ENCODE results near the gene SPRR2D. TPM values are rescaled to one million over a fixed set of nuclear protein-coding genes. Genes with fewer than 3 reads are reported as not detected.
"Not testable (repeated sequence)": the region's sequence is repeated elsewhere in the genome, so short reads cannot be mapped to it uniquely, and the experiment has no call there.

The SPRR2D gene
- total RNA-seq, 1 experiment from 2014 or later = 0.62 TPM

DNA sequence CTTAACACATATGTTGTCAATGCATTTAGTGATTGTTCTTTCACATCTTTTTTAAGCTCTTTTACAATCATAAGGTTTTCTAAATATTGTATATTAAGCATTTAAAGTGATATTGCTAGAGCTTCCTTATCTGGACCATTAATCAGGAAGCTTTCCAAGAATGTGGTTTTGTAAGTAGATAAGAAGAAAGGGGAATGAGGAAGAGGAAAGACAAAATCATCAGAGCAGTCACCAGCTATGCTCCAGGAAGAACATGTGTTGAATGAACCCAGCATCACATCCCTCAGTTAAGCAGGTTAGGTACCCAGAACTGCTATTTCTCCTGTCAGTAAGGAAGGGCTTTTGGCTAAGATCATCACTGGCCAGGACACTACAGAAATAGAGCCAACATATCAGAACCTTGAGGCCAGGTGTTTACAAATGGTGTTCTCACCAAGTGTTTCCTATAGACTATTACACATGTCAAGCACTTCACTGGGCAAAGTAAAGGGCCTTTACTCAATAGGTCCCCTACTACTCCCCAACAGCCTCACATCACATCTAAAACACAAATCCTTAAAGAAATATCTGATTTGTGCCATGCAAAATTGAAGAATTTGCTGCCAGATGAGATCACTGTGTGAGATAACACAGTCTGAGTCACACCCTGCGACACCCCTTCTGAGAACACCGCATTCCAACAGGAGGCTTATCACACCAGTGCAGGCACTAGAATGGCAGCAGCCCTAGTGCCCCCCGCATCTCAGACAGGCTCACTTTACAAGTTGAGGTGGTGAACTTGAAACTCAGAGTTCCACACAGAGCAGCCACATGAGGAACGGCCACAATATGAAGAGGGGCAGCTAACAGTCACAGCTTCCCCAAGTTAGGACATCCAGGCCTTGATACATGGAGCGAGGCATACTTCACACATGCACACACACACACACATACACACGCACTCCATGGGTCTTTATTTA is 18.2 kb upstream of the SPRR2D start:
- Histone ChIP-seq H3K4me1 (ENCODE audit: insufficient read depth, low read length, poor library complexity, severe bottlenecking) (no peaks in the 10 kb centered on the region), H3K4me3 (ENCODE audit: low read depth, low read length, poor library complexity, severe bottlenecking) (no peak overlapping the region), H3K9me3 (ENCODE audit: low read depth, low read length, poor library complexity, severe bottlenecking) (no peaks in the 10 kb centered on the region), H3K36me3 (ENCODE audit: insufficient read depth, low read length, poor library complexity, severe bottlenecking) (no peaks in the 10 kb centered on the region), H3K27me3 (replicated peaks; ENCODE audit: insufficient read depth, low read depth, low read length, poor library complexity) (peaks cover 70% of the 10 kb centered on the region), H3K27ac (ENCODE audit: low read depth, low read length, poor library complexity, severe bottlenecking) (no peak overlapping the region)
- DNase-seq (ENCODE audit: low spot score) = no peak
- POLR2A ChIA-PET (ENCODE audit: low non-redundant PET) = no interaction called here
- intact Hi-C loops (cut with micrococcal nuclease; ENCODE audit: unreplicated experiment) = loop anchor here (10.0 kb wide), 1 partner anchor 184 kb away; the partner anchor contains the start of gene SMCP
- TF ChIP-seq, protein P1, sequence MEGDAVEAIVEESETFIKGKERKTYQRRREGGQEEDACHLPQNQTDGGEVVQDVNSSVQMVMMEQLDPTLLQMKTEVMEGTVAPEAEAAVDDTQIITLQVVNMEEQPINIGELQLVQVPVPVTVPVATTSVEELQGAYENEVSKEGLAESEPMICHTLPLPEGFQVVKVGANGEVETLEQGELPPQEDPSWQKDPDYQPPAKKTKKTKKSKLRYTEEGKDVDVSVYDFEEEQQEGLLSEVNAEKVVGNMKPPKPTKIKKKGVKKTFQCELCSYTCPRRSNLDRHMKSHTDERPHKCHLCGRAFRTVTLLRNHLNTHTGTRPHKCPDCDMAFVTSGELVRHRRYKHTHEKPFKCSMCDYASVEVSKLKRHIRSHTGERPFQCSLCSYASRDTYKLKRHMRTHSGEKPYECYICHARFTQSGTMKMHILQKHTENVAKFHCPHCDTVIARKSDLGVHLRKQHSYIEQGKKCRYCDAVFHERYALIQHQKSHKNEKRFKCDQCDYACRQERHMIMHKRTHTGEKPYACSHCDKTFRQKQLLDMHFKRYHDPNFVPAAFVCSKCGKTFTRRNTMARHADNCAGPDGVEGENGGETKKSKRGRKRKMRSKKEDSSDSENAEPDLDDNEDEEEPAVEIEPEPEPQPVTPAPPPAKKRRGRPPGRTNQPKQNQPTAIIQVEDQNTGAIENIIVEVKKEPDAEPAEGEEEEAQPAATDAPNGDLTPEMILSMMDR (conservative IDR thresholded peaks at IDR 0.05; ENCODE audit: low read depth, low read length) = no peak
- TF ChIP-seq EZH2 (IDR thresholded peaks at IDR 0.05; ENCODE audit: borderline replicate concordance, low read depth, low read length, poor library complexity, severe bottlenecking) = no peak
- no TSS peak for BruUV-seq (replicated peaks)
- CTCF ChIA-PET = no interaction called here

DNA sequence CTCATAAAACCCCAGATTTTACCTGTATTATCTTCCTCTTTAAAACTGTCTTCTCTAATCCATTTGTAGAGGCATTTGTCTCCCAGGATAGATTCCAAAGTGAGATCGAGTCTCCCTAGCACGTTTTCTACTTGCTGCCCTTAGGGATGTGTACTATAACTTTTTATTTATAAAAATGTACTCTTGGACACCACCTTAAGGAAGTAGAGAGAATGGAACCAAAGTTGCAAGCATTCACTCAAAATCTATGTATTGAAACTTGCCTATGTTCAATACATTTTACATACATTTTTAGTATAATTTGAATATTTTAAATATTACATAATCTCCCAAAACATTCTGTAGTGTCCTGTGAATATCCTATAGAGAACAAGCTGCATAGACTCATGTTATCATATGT is 17.2 kb upstream of the SPRR2D start:
- BruUV-seq (replicated peaks) = no TSS peak
- Histone ChIP-seq H3K9me3 (ENCODE audit: low read depth, low read length, poor library complexity, severe bottlenecking) (no peaks in the 10 kb centered on the region), H3K27ac (ENCODE audit: low read depth, low read length, poor library complexity, severe bottlenecking) (no peak overlapping the region), H3K4me3 (ENCODE audit: low read depth, low read length, poor library complexity, severe bottlenecking) (no peak overlapping the region), H3K4me1 (ENCODE audit: insufficient read depth, low read length, poor library complexity, severe bottlenecking) (no peaks in the 10 kb centered on the region), H3K36me3 (ENCODE audit: insufficient read depth, low read length, poor library complexity, severe bottlenecking) (no peaks in the 10 kb centered on the region), H3K27me3 (replicated peaks; ENCODE audit: insufficient read depth, low read depth, low read length, poor library complexity) (peaks cover 68% of the 10 kb centered on the region)
- POLR2A ChIA-PET (ENCODE audit: low non-redundant PET) = no interaction called here
- CTCF ChIA-PET = no interaction called here
- intact Hi-C loops (cut with micrococcal nuclease; ENCODE audit: unreplicated experiment) = loop anchor here (10.0 kb wide), 1 partner anchor 183 kb away; the partner anchor contains the start of gene SMCP
- DNase-seq (ENCODE audit: low spot score) = no peak
- TF ChIP-seq, protein P1 (conservative IDR thresholded peaks at IDR 0.05; ENCODE audit: low read depth, low read length) = no peak
- TF ChIP-seq EZH2 (IDR thresholded peaks at IDR 0.05; ENCODE audit: borderline replicate concordance, low read depth, low read length, poor library complexity, severe bottlenecking) = no peak

DNA sequence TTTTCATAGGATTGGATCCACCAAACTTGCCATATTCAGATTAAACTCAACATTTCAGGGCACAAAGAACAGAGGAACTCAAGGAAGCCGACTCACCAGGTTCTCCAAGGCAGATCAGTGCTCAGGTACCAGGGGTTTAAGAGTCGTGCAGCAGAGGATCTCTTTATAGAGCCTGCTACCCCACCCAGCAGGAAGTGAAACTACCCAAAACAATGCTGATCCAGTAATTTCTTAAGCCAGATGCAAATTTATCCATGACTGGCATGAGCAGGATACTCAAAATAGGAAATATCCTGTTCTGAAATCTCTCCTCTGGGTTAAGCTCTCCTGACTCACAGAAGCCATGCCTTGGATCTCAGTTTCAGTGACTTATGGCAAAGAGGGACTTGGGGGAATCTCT is 16.5 kb upstream of the SPRR2D start, which contains the start of gene SPRR2A:
TSS of gene SPRR2A (minus strand) at position 138 of the 400 bp plus-strand sequence. CDS start 777 bp downstream, outside the sequence.
- Histone ChIP-seq H3K36me3 (ENCODE audit: insufficient read depth, low read length, poor library complexity, severe bottlenecking) (no peaks in the 10 kb centered on the region), H3K9me3 (ENCODE audit: low read depth, low read length, poor library complexity, severe bottlenecking) (no peaks in the 10 kb centered on the region), H3K4me3 (ENCODE audit: low read depth, low read length, poor library complexity, severe bottlenecking) (no peak within 1 kb of the TSS), H3K27ac (ENCODE audit: low read depth, low read length, poor library complexity, severe bottlenecking) (no peak within 1 kb of the TSS), H3K4me1 (ENCODE audit: insufficient read depth, low read length, poor library complexity, severe bottlenecking) (no peaks in the 10 kb centered on the region), H3K27me3 (replicated peaks; ENCODE audit: insufficient read depth, low read depth, low read length, poor library complexity) (peaks cover 65% of the 10 kb centered on the region)
- TF ChIP-seq, protein P1 (conservative IDR thresholded peaks at IDR 0.05; ENCODE audit: low read depth, low read length) = no peak
- TF ChIP-seq EZH2 (IDR thresholded peaks at IDR 0.05; ENCODE audit: borderline replicate concordance, low read depth, low read length, poor library complexity, severe bottlenecking) = no peak
- ChIA-PET POLR2A (ENCODE audit: low non-redundant PET) (no interaction called here), CTCF (no interaction called here)
- no peak for DNase-seq (ENCODE audit: low spot score)
- intact Hi-C loops (cut with micrococcal nuclease; ENCODE audit: unreplicated experiment) = loop anchor here (10.0 kb wide), 1 partner anchor 183 kb away; the partner anchor contains the start of gene SMCP
- BruUV-seq (replicated peaks) = no TSS peak

DNA sequence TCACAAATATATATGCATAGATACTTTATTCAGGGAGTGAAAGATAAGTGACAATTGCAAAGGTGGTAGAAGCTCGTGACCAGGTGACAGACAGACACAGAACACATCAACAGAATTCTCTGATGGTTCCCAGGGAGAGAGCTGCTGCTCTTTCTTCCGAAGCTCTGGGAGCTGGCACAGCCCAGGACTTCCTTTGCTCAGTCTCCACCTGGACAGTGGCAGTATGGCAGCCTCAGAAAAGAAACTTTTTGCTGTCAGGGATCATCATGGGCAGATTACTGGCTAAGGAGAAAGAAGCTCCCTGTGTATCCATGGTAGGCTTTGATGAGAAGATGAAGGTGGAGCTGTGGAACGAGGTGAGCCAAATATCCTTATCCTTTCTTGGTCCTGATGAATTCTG is 15.2 kb upstream of the SPRR2D start:
- H3K27ac ChIP-seq (ENCODE audit: low read depth, low read length, poor library complexity, severe bottlenecking); POLR2A ChIA-PET (ENCODE audit: low non-redundant PET); BruUV-seq (replicated peaks): not testable (repeated sequence)

More for the DNA sequence above, 15.2 kb upstream of the SPRR2D start:
- H3K4me1 ChIP-seq (ENCODE audit: insufficient read depth, low read length, poor library complexity, severe bottlenecking); H3K9me3 ChIP-seq (ENCODE audit: low read depth, low read length, poor library complexity, severe bottlenecking); H3K36me3 ChIP-seq (ENCODE audit: insufficient read depth, low read length, poor library complexity, severe bottlenecking); H3K4me3 ChIP-seq (ENCODE audit: low read depth, low read length, poor library complexity, severe bottlenecking); CTCF ChIA-PET; DNase-seq (ENCODE audit: low spot score): not testable (repeated sequence)
- H3K27me3 ChIP-seq (replicated peaks; ENCODE audit: insufficient read depth, low read depth, low read length, poor library complexity) = peaks cover 53% of the 10 kb centered on the region
- intact Hi-C loops (cut with micrococcal nuclease; ENCODE audit: unreplicated experiment) = loop anchor here (10.0 kb wide), 1 partner anchor 181 kb away; the partner anchor contains the start of gene SMCP

Data from A673 (cell line).